ENCODE data around the gene ITGAD.

DNA sequence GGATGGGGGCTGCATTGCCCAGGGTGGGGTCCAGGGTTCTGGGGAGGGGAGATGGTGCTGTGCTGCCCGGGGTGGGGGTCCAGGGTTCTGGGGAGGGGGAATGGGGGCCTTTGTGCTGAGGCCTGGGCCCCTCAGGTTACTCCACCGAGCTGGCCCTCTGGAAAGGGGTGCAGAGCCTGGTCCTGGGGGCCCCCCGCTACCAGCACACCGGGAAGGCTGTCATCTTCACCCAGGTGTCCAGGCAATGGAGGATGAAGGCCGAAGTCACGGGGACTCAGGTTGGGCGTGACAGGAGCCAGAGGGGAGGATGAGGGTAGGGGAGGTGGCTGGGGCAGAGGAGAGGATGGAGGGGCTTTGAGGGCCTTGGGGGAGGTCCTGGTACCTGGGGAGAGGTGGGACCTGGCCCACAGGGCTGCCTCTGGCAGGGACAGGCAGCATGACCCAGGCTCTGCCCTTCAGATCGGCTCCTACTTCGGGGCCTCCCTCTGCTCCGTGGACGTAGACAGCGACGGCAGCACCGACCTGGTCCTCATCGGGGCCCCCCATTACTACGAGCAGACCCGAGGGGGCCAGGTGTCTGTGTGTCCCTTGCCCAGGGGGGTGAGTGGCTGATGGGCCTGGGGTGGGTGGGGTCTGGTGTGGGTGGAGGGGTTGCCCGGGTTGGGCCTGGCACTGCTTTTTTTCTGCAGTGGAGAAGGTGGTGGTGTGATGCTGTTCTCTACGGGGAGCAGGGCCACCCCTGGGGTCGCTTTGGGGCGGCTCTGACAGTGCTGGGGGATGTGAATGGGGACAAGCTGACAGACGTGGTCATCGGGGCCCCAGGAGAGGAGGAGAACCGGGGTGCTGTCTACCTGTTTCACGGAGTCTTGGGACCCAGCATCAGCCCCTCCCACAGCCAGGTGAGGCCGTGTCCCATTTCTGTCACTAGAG lies 30.4 kb upstream of the ITGAD start:
- TF ChIP-seq, protein P1, sequence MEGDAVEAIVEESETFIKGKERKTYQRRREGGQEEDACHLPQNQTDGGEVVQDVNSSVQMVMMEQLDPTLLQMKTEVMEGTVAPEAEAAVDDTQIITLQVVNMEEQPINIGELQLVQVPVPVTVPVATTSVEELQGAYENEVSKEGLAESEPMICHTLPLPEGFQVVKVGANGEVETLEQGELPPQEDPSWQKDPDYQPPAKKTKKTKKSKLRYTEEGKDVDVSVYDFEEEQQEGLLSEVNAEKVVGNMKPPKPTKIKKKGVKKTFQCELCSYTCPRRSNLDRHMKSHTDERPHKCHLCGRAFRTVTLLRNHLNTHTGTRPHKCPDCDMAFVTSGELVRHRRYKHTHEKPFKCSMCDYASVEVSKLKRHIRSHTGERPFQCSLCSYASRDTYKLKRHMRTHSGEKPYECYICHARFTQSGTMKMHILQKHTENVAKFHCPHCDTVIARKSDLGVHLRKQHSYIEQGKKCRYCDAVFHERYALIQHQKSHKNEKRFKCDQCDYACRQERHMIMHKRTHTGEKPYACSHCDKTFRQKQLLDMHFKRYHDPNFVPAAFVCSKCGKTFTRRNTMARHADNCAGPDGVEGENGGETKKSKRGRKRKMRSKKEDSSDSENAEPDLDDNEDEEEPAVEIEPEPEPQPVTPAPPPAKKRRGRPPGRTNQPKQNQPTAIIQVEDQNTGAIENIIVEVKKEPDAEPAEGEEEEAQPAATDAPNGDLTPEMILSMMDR (IDR thresholded peaks at IDR 0.05; ENCODE audit: low read depth, low read length), result no peak
- TF ChIP-seq POLR2A (IDR thresholded peaks at IDR 0.05; ENCODE audit: extremely low read depth, insufficient read length), result no peak
- TF ChIP-seq MYC (IDR thresholded peaks at IDR 0.05; ENCODE audit: low read depth, low read length), result no peak
- TF ChIP-seq, protein P2, sequence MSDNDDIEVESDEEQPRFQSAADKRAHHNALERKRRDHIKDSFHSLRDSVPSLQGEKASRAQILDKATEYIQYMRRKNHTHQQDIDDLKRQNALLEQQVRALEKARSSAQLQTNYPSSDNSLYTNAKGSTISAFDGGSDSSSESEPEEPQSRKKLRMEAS (IDR thresholded peaks at IDR 0.05; ENCODE audit: low read depth, low read length), result no peak
